ENCODE measurements around the gene SLC22A14.
"Not testable (repeated sequence)": the region's sequence is repeated elsewhere in the genome, so short reads cannot be mapped to it uniquely, and the experiment has no call there.

Gene SLC22A14

DNA sequence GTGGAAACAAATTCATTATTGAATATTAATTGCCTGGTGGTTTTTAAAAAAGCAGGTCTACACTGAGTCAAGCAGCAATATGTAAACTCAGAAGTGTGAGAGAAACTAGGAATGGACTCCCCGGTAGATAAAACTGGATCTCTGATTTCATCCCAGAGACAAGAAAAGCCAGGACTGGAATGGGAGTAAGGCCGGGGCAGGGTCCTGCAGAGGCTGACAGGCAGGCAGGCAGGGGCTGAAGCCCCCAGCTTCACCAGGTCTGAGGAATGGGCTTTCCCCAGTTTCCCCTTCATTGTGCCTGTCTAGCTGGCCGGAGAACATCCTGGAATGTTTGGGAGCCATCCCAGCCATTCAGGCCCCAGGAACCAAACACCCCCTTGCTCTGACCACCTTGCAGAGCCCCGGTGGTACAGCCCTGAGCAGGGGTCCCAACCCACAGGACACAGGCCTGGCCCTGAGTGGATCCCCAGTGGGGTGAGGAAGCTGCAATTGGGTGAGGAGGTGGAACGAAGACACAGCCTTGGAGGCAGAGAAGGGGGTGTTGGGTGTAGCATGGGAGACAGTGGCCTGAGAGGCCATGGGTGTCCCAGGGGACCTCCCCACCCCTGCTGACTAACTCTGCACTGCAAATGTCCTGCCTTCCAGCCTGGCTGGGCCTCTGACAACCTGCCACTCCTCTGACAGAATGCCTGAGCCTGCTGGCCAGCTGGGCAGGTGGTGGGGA, 32.8 kb downstream of the SLC22A14 start:
- no peak for DNase-seq

DNA sequence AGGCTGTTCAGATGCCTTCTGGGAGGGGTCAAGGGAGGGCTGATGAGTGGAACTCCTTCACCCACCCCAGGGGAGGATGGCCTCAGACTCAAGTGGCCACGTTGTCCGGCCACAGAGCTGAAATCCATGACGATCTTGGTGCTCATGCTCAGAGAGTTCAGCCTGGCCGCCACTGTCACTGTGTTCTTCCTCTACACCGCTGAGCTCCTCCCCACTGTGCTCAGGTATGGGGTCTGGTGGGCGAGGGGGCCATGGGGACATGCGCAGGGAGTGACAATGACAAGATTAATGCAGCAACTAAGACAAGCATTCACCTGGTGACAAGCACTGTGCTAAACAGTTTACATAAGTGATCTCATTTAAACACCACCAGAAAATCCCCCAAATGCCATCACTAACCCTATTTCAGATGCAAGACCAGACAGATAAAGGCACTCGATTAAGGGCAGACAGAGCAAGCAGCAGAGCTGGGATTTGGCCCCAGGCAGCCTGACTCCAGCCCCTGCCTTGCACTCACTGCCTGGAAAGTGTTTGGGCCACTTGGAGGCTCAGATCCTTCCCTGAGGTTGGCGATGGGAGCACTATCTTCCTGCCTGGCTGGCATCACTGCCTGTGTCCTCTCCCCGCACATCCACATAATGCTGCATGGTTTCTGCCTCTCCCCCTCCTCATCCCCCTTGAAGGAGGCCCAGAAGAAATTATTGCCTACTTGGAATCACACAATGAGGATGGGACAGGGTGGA, 33.6 kb downstream of the SLC22A14 start:
- no peak for DNase-seq

DNA sequence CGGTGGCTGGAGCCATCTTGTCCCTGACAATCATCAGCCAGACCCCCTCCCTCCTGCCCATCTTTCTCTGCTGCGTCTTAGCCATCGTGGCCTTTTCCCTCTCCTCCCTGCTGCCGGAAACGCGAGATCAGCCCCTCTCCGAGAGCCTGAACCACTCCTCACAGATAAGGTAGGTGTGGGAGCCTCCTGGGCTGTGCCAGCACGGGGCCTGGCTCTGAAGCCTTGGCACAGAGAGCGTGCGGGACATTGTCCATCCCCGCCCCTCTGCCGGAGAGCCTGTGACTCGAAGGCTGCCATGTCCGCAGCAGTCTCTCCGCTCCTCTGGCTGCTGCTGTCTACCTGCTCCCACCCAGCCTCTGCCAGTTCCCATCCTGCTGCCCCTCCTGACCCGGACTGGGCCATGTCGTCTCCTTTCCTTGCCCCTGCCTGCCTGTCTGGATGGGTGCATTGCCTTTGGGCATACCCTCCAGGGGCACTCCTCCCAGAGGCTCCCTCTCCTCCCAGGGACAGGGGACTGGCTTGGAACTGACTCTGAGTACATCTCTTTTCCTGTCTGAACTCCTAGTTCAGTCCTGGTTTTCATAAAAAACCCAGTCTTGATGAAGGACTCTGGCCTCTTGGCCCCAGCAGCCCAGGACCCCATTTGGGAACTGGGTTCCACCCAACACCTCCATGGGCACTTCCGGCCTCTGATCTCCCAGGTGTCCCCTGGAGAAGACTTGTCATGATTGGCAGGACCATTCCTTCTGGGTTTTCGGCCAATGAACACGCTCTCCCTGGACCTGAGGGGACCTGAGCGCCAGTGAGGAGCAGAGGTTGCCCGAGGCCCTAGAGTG, 34.5 kb downstream of the SLC22A14 start:
- no peak for DNase-seq

DNA sequence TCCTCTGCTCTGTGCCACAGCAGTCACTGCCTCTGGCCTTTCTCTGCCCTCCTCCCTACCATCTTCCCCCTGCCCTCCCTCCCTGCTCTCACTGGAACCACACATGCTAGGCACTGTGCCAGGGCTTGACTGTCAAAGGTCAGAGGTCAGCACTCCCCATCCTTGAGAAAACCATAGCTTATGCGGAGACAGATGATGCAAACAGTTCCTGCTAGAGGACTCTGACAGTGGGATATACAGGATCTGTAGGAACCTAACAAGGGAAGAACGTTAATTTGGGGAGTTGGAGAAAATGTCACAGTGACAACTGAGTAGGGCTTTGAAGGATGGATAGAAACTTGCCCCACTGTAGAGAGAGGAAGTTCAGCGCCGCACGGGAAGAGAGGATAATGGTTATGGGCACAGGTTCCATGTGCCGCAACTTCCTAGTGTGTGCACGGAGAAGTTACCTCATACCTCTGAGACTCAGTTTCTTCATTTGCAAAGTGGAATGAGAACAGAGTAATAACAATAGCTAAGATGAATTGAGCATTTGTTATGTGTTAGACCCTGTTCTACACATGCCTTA, 35.2 kb downstream of the SLC22A14 start:
- no peak for DNase-seq

DNA sequence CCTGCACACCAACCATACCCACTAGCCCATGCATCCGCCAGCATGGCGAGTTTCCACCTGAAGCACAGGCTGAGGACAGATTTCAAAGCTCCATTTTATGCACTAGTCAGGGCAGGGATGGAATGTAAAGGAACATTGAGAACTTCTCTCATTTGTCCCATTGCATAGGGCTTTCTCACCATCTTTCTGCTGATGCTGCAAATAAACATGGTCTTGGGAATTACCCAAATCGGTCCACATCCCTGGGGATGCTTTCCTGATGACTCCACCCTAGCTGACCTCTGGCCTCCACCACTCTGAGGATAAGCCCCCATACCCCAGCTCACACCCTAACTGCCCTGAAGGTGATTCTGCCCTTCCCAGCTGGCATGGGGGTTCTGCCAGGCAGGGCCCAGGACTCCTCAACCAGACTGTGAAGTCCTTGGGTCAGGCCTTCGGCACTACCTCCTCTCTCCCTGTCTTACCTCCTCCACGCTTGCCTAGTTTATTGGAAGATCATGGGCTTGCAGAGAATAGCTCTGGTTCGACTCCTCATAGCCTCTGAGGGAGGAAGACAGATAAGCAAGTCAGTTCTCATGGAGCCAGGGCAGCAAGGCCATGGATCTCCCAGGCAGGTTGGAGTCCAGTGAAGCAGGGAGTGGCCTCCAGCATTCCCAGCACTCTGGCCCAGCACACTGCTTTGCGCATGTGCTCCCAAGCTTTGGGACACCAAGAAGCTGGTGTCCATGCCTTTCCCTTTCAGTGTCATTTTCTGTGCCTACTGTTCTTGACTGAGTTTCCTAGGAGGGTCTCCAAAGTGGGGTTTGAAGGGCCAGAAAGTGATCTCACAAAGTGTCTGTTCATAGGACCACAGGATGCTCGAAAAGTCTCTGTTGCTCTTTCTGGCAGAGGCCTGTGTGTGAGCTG, 36.9 kb downstream of the SLC22A14 start:
- no peak for DNase-seq

DNA sequence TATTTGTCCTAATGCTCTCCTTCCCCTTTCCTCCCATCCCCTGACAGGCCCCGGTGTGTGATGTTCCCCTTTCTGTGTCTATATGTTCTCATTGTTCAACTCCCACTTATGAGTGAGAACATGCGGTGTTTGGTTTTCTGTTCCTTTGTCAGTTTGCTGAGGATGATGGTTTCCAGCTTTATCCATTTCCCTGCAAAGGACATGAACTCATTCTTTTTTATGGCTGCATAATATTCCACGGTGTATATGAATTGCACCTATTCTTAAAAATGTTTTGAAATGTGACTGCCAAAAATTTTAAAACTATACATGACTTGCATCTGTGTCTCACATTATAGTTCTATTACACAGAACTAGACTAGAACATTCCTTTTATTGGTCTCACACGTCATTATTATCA, 38.5 kb downstream of the SLC22A14 start:
- not testable (repeated sequence) for DNase-seq

DNA sequence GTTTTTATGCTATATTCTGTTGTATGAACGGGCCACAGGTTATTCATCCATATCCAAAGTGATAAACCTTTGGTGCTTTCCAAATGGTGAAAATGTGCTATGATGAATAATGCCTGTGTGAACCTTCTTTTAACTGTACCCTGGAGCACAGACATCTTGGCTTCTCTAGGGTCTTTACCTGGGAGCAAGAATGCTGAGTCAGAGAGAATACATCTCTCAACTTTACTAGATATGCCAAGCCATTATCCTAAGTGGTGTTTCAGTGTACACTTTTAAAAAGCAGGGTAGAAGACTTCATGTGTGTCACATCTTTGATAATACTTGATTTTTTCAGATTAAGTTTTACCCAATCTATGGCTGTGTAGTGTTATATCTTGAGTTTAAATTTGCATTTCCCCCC, 41.0 kb downstream of the SLC22A14 start:
- DNase-seq, result no peak

DNA sequence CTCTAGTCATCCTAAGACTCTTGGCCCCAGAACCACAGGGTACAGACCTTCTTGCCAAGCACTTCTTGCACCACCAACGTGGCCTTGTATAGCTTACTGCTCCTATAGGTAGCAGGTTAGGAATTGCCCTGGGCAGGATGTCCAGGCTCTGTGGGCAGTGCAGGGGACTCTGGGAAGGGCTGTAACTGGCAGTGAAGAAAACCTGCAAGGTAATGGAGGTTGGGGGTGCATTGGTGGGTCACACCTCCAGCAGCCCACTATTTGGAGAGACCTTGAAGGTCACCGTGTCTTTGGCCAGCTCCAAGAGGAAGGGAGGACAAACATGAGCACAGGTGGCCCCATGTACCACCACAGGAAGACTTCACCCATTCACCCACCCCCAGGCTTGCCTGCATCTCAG, 43.2 kb downstream of the SLC22A14 start:
- DNase-seq, result no peak

DNA sequence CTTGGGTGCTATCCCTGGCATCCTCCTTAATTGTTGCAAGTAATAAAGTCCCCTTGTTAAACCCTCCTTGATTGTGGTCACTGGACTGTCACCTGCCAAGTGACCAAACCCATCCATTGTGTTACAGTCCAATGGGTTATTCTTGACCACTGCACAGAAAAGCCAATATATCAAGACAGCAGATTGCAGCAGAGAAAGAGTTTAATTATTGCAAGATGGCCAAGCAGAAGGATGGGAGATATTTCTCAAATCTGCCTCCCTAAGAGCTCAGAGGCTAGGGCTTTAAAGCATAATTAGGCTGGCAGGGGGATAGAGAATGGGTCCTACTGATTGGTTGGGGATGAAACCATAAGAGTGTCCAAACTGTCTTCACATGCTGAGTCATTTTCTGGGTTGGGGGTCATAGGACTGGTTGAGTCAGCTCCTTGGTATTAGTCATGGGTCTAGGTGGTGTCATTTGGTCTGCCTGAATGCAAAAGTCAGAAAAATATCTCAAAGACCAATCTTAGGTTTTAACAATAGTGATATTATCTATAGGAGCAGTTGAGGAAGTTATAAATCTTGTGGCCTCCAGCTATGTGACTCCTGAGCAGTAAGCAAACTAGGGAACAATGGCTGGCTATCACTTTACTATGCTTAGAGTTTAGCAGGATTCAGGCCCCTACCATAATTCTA, 45.4 kb downstream of the SLC22A14 start:
- DNase-seq, result no peak

DNA sequence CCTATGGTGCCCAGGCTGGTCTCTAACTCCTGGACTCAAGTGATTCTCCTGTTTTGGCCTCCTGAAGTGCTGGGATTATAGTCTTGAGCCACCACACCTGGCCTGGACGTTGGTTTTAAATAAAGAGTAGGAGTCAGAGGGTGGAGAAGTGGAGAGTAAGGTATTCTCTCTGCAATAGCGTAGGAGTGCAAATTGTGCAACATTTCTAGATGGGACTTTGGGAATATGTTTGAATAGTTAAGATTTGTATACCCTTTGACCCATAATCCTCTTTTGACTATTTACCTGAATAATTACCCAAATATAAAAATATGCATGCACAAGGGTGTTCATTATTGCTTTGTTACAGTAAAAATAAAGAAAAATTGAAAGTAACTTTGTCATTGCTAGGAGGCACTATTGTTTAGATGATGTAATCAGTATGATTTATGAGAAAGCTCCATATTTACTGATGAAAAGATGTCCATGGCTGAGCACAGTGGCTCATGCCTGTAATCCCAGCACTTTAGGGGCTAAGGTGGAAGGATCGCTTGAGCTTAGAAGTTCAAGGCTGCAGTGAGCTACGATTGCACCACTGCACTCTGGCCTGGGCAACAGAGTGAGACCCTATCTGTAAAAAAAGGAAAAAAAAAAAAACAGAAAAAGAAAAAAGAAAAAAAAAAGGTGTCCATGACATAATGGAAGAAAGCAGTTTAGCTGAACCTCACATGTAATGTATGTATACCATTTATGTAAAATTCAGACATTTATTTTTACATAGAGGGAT, 49.3 kb downstream of the SLC22A14 start:
- DNase-seq, result no peak

DNA sequence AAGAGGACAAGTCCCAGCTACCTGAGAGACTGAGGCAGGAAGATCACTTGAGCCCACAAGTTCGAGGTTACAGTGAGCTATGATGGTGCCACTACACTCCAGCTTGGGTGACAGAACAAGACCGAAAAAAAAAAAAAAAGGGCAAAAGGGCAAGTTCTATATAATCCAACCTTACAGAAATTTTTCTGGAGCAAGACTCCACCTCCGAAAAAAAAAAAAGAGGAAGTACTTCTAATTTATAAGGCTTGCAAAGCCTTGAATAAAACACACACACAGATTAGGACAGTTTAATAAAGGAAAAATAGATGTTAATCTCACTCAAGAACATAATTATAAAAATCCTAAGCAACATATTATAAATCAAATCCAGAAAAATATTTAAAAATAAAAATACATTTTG, 50.1 kb downstream of the SLC22A14 start:
- no peak for DNase-seq

DNA sequence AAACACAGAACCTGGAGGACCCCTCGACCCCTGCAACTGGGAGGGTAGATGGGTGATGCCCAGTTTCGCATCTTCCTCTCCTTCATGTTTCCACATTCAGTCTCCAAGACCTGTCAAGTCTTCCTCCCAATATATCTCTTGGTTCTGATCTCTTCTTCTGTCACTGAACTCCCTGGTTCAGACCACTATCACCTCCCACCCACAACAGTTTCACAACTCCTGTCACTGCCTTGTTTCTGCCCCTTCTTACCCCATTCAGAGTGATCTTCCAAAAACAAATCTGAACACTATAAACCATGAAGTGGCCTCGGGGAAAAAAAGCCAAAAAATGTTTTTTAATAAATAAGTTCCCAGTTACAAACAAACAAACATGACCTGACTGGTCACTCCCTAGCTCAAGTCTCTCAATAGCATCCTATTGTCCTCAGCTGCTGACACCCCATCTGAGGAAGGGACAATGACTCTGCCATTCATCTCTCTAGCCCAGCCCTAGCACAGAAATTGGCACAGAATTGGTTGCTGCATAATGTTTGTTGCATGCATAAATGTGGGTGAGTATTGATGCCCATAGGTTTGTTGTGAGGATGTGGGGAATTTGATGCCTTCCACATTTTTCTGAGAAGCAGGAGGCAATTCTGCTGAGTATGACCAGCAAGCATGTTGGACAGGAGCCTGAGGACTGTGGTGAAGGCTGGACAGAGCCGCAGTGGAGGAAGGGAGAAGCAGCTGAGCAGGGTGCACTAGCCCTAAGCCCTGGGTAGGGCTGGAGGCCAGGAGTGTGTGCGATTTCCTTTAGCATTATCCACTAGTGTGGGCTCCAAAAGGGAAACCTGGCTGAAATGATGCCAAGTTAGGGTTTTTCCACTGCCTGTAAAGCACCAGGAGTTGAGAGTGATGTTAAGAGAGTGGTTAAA, 52.3 kb downstream of the SLC22A14 start:
- no peak for DNase-seq

DNA sequence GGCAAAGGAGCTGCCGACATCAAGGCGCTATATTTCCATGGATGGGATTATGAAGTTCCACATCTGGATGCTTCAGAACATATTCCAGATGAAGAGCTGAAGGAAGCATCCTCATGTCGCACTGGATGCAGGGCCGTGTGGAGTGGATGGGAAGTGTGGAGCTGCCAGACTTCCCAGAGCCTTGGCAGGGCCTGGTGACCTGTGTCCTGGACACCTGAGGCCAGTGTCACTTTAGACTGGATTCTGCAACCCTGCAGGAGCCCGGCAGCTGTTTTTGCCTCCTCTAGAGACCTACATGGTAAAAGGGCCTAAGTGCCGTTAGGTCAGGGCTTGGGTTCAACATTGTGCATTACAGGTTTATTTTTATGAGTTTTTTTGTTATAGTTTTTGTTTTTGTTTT, 53.2 kb downstream of the SLC22A14 start:
- no peak for DNase-seq

DNA sequence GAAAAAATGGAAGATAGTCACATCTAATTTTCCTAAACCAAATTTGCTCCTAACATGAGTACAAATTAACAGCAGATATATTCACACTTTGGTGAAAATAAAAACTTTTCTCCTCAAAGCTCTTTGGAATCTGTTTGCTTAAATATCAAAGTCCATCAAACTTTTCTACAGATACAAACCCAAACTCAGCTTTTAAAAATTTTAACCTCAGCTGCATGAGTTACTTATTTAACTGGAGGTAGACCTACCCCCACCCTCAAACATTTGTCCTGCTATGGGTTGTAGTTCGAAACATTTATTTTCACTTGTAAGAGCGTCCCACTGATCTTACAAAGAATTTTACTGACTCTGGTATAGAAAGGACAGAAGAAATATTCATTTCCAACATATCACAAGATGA, 55.6 kb downstream of the SLC22A14 start:
- DNase-seq, result no peak

DNA sequence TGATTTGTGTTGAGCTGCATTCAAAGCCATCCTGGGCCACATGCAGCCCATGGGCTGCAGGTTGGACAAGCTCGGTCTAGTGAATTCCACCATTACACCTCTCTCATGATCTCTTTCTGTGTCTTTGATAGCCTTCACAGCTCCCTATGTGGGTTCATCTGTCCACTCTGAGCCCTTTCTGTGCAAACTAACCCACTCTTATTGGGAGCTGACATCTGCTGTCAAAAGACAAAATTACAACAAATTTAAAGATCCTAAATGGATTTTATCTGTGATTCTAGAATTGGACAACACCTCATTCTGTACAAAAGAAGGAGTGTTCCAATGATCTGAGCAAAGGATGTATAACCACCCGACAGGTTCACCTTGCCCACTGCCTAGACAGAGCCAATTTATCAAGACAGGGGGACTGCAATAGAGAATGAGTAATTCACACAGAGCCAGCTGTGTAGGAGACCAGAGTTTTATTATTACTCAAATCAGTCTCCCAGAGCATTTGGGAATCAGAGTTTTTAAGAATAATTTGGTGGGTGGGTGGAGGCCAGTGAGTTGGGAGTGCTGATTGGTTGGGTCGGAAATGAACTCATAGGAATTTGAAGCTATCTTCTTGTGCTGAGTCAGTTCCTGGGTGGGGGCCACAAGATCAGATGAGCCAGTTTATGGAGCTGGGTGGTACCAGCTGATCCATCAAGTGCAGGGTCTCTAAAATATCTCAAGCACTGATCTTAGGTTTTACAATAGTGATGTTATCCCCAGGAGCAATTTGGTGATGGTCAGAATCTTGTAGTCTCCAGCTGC, 61.9 kb downstream of the SLC22A14 start:
- DNase-seq, result no peak

DNA sequence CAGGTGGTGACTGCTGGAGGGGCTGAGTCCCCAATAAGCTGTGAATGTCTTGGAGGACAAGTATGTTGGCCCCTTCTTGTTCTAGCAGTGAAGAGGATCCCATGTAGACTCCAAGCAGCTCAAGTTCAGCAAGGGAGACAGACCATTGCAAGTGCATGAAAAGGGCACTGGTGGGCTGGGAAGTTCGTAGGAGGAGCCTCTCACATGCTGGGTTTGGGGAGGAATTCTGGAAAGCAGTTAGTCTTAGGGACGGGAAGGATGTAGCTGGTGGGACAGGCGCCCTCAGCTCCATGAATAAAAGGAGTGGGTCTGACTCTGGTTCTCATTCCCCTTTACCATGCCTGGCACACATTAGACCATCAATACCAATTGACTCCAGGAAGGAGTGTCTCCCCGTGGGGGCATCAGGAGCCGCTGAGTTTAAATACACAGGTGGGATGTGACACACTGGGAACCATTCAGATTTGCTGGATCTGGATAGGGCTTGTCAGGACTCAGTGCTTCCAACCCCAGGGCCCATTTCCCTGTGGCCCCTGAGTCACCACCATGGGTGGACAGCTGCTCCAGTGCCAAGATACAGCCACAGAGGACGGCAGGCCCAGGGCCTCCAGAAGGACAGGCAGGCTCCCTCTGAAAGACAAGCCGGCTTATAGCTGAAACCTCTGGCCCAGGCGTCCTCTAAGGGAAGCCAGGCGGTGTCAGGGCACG, 63.9 kb downstream of the SLC22A14 start:
- DNase-seq, result no peak

DNA sequence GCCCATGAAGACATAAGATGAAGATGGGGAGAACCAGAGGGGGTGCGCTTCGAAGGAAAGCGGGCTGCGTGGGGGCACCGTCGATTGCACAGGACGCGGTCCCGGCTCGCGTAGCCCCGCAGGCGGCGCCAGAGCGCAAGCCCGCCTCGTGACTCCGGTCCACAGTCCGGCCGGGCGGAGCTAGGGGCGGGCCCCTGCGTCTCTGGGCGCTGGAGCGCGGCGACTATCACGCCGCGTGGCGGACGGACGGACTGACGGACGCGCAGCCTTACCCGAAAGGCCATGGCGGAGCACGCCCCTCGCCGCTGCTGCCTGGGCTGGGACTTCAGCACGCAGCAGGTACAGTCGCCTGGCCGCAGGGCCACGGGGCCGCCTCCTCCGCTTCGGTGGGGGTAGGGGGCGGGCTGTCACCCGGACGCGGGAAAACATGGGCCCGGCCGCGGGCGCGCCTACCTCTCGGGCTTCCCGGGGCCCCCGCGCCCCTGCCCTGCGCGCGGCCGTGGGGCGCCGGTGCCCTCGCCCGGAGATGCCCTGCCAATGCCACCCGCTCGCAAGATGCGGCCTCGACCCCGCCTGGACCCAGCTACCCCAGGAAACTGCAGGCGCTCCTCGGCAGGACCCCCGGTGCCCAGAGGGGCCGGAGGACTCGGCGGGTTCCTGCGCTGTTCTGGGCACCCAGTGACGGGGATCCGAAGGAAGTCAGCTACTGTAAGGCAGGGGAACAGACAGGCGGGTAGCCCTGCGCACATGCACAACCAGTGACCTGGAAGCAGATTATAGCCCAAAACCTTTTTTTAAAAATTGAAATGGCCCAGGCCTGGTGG, 64.7 kb downstream of the SLC22A14 start, which contains the start of gene XYLB:
Gene XYLB (plus strand): TSS at position 199 of the 824 bp plus-strand sequence. CDS start 84 bp downstream, at position 283.
- DNase-seq, result peak; percentile 59 to 79

Measured in stimulated activated CD4-positive, alpha-beta T cell treated with anti-CD3 and anti-CD28 coated beads, Interleukin-4, amount 100 ng/mL, for 4 hours (primary cell).